Suprapubic skin (tissue), 4 donors: ENCODE data around the gene ARHGAP4. TPM values are rescaled to one million over a fixed set of nuclear protein-coding genes. Genes with fewer than 3 reads are reported as not detected.

Experiments used
- DNase-seq, 2 donors: peaks; one replicate each; pipeline ENCODE4 v3.0.0-alpha.2; 2019; ENCODE audit warnings: low spot score in 2 of 2
- H3K27ac ChIP-seq: fragments of 200-600 bp; sonication (generic); one replicate; pipeline ENCODE4 v1.5.1; 2019
- H3K27me3 ChIP-seq: fragments of 200-600 bp; sonication (generic); one replicate; pipeline ENCODE4 v1.5.1; 2019
- H3K36me3 ChIP-seq: fragments of 200-600 bp; sonication (generic); one replicate; pipeline ENCODE4 v1.5.1; 2019
- H3K4me1 ChIP-seq: fragments of 200-600 bp; sonication (generic); one replicate; pipeline ENCODE4 v1.5.1; 2019
- H3K4me3 ChIP-seq: fragments of 200-600 bp; sonication (generic); one replicate; pipeline ENCODE4 v1.5.1; 2019; ENCODE audit warnings: mild to moderate bottlenecking
- H3K9me3 ChIP-seq: fragments of 200-600 bp; sonication (generic); one replicate; pipeline ENCODE4 v1.5.1; 2019
- EP300 ChIP-seq: sonication (generic); formaldehyde crosslinking; IDR thresholded peaks from one replicate; pipeline ENCODE4 v1.6.1; 2017; ENCODE audit warnings: antibody characterized with exemption
- POLR2A ChIP-seq, 2 donors: fragments of 450-650 bp; IDR thresholded peaks; one replicate each; pipeline ENCODE4 v1.6.1; 2017; ENCODE audit warnings: antibody characterized with exemption in 2 of 2, mild to moderate bottlenecking in 2 of 2, moderate library complexity in 2 of 2
- POLR2AphosphoS5 ChIP-seq, 3 donors: sonication (generic); formaldehyde crosslinking; IDR thresholded peaks; one replicate each; pipeline ENCODE4 v1.6.1; 2017; ENCODE audit warnings: antibody characterized with exemption in 3 of 3
- WGBS: methylation state at CpG from one replicate; pipeline ENCODE4 v1.1.5; 2018; 5-methylcytosine and 5-hydroxymethylcytosine counted together
- total RNA-seq, 4 donors: library from RNA; depleted of rRNA; stranded (reverse); fragments of >200 nt; gene quantifications; one replicate each; pipeline ENCODE4 v1.1.0, GENCODE V29; 2016
- TF ChIP-seq, protein P1 (sequence below), 2 donors: fragments of 200-600 bp in 1 of 2; fragments of 450-650 bp in 1 of 2; sonication (generic) in 1 of 2; IDR thresholded peaks; one replicate each; pipeline ENCODE4 v1.5.1; 2016 to 2019; ENCODE audit warnings: antibody characterized with exemption in 2 of 2, mild to moderate bottlenecking in 1 of 2, moderate library complexity in 1 of 2

Gene ARHGAP4
- total RNA-seq, 4 donors from 2014 or later: 4.8 to 17.6 (median 9.6) TPM

DNA sequence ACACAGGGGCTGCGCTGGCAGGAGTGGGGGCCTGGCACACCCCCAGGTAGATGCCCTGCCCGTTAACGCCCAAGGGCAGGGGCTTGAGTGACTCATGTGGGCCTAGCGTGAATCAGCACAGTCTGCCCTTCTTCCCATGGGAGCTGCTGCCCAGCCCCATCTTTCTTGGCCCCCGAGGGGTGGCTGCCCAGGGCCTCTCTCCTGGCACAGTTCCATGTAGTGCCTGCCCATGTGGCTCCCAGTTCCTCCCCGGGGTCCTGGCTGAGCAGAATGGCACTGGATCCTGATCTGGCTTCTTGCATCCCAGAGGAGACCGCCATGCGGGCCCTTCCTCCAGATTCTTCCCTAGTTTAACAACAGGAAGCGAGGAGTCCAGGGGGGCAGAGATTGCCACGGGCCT is 23.7 kb downstream of the ARHGAP4 start:
- no peak for TF ChIP-seq POLR2AphosphoS5 (IDR thresholded peaks at IDR 0.05)
- no peak for TF ChIP-seq EP300
- no peak for TF ChIP-seq POLR2A (IDR thresholded peaks at IDR 0.05)
- TF ChIP-seq, protein P1, sequence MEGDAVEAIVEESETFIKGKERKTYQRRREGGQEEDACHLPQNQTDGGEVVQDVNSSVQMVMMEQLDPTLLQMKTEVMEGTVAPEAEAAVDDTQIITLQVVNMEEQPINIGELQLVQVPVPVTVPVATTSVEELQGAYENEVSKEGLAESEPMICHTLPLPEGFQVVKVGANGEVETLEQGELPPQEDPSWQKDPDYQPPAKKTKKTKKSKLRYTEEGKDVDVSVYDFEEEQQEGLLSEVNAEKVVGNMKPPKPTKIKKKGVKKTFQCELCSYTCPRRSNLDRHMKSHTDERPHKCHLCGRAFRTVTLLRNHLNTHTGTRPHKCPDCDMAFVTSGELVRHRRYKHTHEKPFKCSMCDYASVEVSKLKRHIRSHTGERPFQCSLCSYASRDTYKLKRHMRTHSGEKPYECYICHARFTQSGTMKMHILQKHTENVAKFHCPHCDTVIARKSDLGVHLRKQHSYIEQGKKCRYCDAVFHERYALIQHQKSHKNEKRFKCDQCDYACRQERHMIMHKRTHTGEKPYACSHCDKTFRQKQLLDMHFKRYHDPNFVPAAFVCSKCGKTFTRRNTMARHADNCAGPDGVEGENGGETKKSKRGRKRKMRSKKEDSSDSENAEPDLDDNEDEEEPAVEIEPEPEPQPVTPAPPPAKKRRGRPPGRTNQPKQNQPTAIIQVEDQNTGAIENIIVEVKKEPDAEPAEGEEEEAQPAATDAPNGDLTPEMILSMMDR (IDR thresholded peaks at IDR 0.05): no peak
- WGBS: 63% methylated on average over 9 of the region's 10 CpGs

DNA sequence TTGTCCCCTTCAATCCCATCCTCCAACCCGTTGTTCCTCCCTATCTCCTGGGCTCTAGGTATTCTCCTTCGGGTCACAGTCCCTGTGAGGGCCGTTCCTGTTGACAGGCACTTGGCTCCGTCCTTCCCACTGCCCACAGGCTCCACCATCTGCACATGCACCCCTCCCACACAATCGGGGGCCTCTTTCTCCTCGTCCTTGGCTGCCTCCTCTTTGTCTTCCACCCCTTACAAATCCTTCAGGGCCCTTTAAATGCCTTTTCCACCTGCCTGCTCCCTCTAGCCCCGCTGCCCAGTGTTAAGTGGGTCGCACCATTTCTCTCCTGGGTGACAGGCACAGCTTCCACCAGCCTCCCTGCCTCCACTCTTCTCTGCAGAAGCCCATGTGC is 24.3 kb downstream of the ARHGAP4 start:
- no peak for DNase-seq
- peaks cover 23% of the 10 kb centered on the region for H3K4me1 ChIP-seq
- no peak overlapping the region for H3K4me3 ChIP-seq
- WGBS: 78% methylated on average over 8 of the region's 8 CpGs
- no peaks in the 10 kb centered on the region for H3K36me3 ChIP-seq
- H3K27me3 ChIP-seq: no peaks in the 10 kb centered on the region
- no peak overlapping the region for H3K27ac ChIP-seq
- TF ChIP-seq EP300 (no peak), POLR2AphosphoS5 (IDR thresholded peaks at IDR 0.05) (no peak), POLR2A (IDR thresholded peaks at IDR 0.05) (no peak)
- TF ChIP-seq, protein P1 (IDR thresholded peaks at IDR 0.05): no peak
- H3K9me3 ChIP-seq: no peaks in the 10 kb centered on the region

More for the DNA sequence above, 23.7 kb downstream of the ARHGAP4 start:
- Histone ChIP-seq H3K4me1 (peaks cover 23% of the 10 kb centered on the region), H3K9me3 (no peaks in the 10 kb centered on the region), H3K36me3 (no peaks in the 10 kb centered on the region), H3K27ac (no peak overlapping the region), H3K4me3 (no peak overlapping the region), H3K27me3 (no peaks in the 10 kb centered on the region)
- no peak for DNase-seq

DNA sequence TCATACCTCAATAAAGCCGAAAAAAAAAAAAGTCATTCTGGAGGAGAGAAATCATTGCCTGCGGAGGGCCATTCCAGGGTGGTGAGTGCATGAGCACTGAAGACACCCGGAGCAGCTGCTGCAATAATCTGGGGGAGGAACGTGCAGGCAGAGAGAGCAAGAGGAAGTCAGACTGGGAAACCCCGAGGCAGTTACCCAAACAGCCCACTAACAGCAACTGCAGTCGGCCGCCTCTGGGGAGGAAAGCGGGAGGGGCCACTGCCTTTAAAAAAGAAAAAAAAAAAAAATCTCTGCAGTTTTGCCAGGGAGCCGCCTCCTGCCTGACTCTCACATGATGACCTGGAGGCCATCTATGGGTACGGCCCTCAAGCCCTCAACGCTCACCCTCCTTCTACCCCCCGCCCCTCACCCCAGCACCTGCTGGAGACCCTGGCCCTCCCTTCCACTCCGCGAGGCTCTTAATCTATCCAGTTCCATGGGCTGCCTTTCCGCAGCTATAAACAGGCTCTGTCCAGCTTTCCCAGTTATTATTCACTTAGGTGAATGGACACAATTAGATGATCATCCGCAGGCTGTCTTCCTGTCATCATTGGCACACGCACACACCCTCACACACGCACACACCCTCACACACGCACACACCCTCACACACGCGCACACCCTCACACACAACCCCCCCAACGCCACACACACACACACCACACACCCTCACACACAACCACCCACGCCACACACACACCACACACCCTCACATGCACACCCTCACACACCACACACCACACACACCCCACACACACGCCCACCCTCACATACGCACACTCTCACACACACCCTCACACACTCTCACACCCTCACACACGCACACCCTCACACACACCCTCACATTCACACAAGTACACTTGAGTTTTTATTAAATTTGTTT is 25.0 kb downstream of the ARHGAP4 start:
- TF ChIP-seq POLR2A (IDR thresholded peaks at IDR 0.05) (no peak), EP300 (no peak), POLR2AphosphoS5 (IDR thresholded peaks at IDR 0.05) (no peak)
- TF ChIP-seq, protein P1 (IDR thresholded peaks at IDR 0.05): no peak
- no peaks in the 10 kb centered on the region for H3K27me3 ChIP-seq
- no peak overlapping the region for H3K27ac ChIP-seq
- no peak overlapping the region for H3K4me3 ChIP-seq
- DNase-seq: no peak
- WGBS: 47% methylated on average over 26 of the region's 26 CpGs
- no peaks in the 10 kb centered on the region for H3K36me3 ChIP-seq
- no peaks in the 10 kb centered on the region for H3K9me3 ChIP-seq
- H3K4me1 ChIP-seq: peaks cover 23% of the 10 kb centered on the region

DNA sequence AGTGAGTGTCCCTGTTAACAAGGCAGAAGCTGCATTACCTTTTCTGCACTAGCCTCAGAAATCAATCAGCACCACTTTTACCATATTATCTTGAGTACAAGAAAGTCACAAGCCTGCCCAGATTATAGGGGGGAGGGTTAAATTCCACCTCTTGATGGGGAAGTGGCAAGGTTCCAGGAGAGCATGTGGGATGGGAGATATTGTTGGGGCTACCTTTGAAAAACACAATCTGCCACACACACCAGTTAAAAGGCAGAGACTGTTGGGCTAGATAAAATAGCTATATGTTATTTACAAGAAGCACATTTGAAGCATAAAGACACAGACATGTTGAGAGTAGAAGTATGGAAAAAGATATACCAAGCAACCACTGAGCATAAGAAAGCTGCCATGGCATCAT is 28.2 kb downstream of the ARHGAP4 start:
- Histone ChIP-seq H3K4me1 (peaks cover 12% of the 10 kb centered on the region), H3K9me3 (no peaks in the 10 kb centered on the region), H3K36me3 (no peaks in the 10 kb centered on the region), H3K27me3 (no peaks in the 10 kb centered on the region), H3K27ac (no peak overlapping the region), H3K4me3 (no peak overlapping the region)
- TF ChIP-seq EP300 (no peak), POLR2A (IDR thresholded peaks at IDR 0.05) (no peak), POLR2AphosphoS5 (IDR thresholded peaks at IDR 0.05) (no peak)
- TF ChIP-seq, protein P1 (IDR thresholded peaks at IDR 0.05): no peak
- no peak for DNase-seq

DNA sequence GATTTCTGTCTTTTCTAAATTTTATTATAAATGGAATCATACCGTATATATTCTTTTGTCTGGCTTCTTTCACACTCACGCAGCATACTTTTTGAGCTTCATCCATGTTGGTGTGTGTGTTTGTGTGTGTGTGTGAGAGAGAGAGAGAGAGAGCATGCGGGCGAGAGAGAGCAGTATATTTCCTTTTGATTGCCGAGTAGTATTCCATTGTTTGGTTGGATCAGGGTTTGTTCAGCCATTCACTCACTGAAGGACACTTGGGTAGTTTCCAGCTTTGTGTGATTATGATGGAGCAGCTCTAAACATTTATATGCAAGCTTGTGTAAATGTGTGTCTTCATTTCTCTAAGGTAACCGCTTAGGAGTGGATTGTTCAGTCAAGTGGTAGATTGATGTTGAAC is 36.9 kb downstream of the ARHGAP4 start:
- no peak for DNase-seq
- H3K27ac ChIP-seq: no peak overlapping the region
- peaks cover 17% of the 10 kb centered on the region for H3K4me1 ChIP-seq
- TF ChIP-seq POLR2AphosphoS5 (IDR thresholded peaks at IDR 0.05) (no peak), POLR2A (IDR thresholded peaks at IDR 0.05) (no peak), EP300 (no peak)
- TF ChIP-seq, protein P1 (IDR thresholded peaks at IDR 0.05): no peak
- no peak overlapping the region for H3K4me3 ChIP-seq
- WGBS: 92% methylated on average over 6 of the region's 6 CpGs
- H3K36me3 ChIP-seq: no peaks in the 10 kb centered on the region
- peaks cover 29% of the 10 kb centered on the region for H3K27me3 ChIP-seq
- H3K9me3 ChIP-seq: no peaks in the 10 kb centered on the region
